IMR-90 (cell line): ENCODE results near the gene ITFG1. TPM values are rescaled to one million over a fixed set of nuclear protein-coding genes. Genes with fewer than 3 reads are reported as not detected.

Experiments used
- ATAC-seq: fragments of 200-7000 bp; cut with Tn5 transposase; 2 replicates; pipeline ENCODE4 v1.9.1; 2020; ENCODE audit warnings: low read depth, mild to moderate bottlenecking, moderate library complexity
- BruUV-seq: library from RNA; stranded (reverse); fragments of 400-500 nt; replicated peaks from 2 replicates; lab custom pipeline; 2021; lab: Mats Ljungman, UMichigan
- CTCF ChIA-PET: fragments of 300-600 bp; formaldehyde crosslinking; extraction: SDS; loops from one replicate; lab custom pipeline; 2021; ENCODE audit warnings: antibody characterized with exemption; lab: Yijun Ruan, JAX
- POLR2A ChIA-PET: fragments of 300-600 bp; sonication (Branson Sonifier 250); formaldehyde crosslinking; loops from one replicate; lab custom pipeline; 2022; ENCODE audit warnings: antibody characterized with exemption; ENCODE audit not compliant: unreplicated experiment; lab: Charles Lee
- DNase-seq: peaks from one replicate; pipeline ENCODE4 v3.0.0; 2013
- H2AFZ ChIP-seq: replicated peaks from 2 replicates; pipeline ENCODE3; 2013; ENCODE audit warnings: low read length, mild to moderate bottlenecking; ENCODE audit not compliant: poor library complexity
- H2AK5ac ChIP-seq: 2 replicates; pipeline ENCODE4 v1.6.1; 2013; ENCODE audit warnings: low read depth, low read length, inconsistent platforms
- H2AK9ac ChIP-seq: replicated peaks from 2 replicates; pipeline ENCODE3; 2013; ENCODE audit warnings: mild to moderate bottlenecking, low read depth, low read length, moderate library complexity; ENCODE audit not compliant: poor library complexity
- H2BK120ac ChIP-seq: 2 replicates; pipeline ENCODE4 v1.6.1; 2013; ENCODE audit warnings: low read depth, low read length, inconsistent platforms
- H2BK15ac ChIP-seq: 3 replicates; pipeline ENCODE4 v1.6.1; 2013; ENCODE audit warnings: low read depth, low read length, inconsistent platforms
- H2BK20ac ChIP-seq: 2 replicates; pipeline ENCODE4 v1.6.1; 2013; ENCODE audit warnings: low read depth, mild to moderate bottlenecking, inconsistent platforms, low read length, moderate library complexity
- H2BK5ac ChIP-seq: 2 replicates; pipeline ENCODE4 v1.6.1; 2013; ENCODE audit warnings: mild to moderate bottlenecking, low read depth, low read length, inconsistent platforms; ENCODE audit not compliant: poor library complexity, severe bottlenecking
- H3K14ac ChIP-seq: replicated peaks from 2 replicates; pipeline ENCODE4 v1.6.1; 2013; ENCODE audit warnings: low read depth, low read length, inconsistent platforms
- H3K18ac ChIP-seq: 2 replicates; pipeline ENCODE4 v1.6.1; 2013; ENCODE audit warnings: low read depth, low read length, control low read depth
- H3K23ac ChIP-seq: 2 replicates; pipeline ENCODE4 v1.6.1; 2013; ENCODE audit warnings: low read depth, low read length, inconsistent platforms
- H3K27ac ChIP-seq: 2 replicates; pipeline ENCODE4 v1.5.1; 2013; ENCODE audit warnings: mild to moderate bottlenecking, control low read depth, low read length; ENCODE audit not compliant: insufficient read depth
- H3K27me3 ChIP-seq: 2 replicates; pipeline ENCODE4 v1.6.1; 2013; ENCODE audit warnings: low read length; ENCODE audit not compliant: control insufficient read depth, insufficient read depth
- H3K36me3 ChIP-seq: 2 replicates; pipeline ENCODE4 v1.6.1; 2013; ENCODE audit warnings: low read length, mixed read lengths; ENCODE audit not compliant: control insufficient read depth, insufficient read depth
- H3K4ac ChIP-seq: 2 replicates; pipeline ENCODE4 v1.6.1; 2013; ENCODE audit warnings: low read depth, low read length, inconsistent platforms
- H3K4me1 ChIP-seq: 2 replicates; pipeline ENCODE4 v1.6.1; 2013; ENCODE audit warnings: low read length, mixed read lengths; ENCODE audit not compliant: control insufficient read depth, insufficient read depth
- H3K4me2 ChIP-seq: 2 replicates; pipeline ENCODE4 v1.6.1; 2013; ENCODE audit warnings: low read depth, mild to moderate bottlenecking, control low read depth, low read length, moderate library complexity
- H3K4me3 ChIP-seq: 2 replicates; pipeline ENCODE4 v1.5.1; 2013; ENCODE audit warnings: low read depth, mild to moderate bottlenecking, control low read depth, low read length, moderate library complexity; ENCODE audit not compliant: insufficient read depth
- H3K56ac ChIP-seq: 2 replicates; pipeline ENCODE4 v1.6.1; 2013; ENCODE audit warnings: low read length, inconsistent platforms; ENCODE audit not compliant: insufficient read depth; ENCODE audit errors: extremely low read depth
- H3K79me1 ChIP-seq, 2 experiments: 2 replicates each; pipeline ENCODE4 v1.6.1; 2013; ENCODE audit warnings: low read length in 2 of 2, inconsistent platforms in 1 of 2, low read depth in 1 of 2
- H3K9ac ChIP-seq: 2 replicates; pipeline ENCODE4 v1.6.1; 2013; ENCODE audit warnings: low read depth, low read length, control low read depth
- H3K9me1 ChIP-seq: 2 replicates; pipeline ENCODE4 v1.6.1; 2013; ENCODE audit warnings: low read length, inconsistent platforms; ENCODE audit not compliant: insufficient read depth
- H3K9me3 ChIP-seq: 2 replicates; pipeline ENCODE4 v1.6.1; 2013; ENCODE audit warnings: low read length; ENCODE audit not compliant: control insufficient read depth, insufficient read depth
- H4K20me1 ChIP-seq: 2 replicates; pipeline ENCODE4 v1.6.1; 2013; ENCODE audit warnings: low read length, inconsistent platforms; ENCODE audit not compliant: insufficient read depth
- H4K5ac ChIP-seq: 2 replicates; pipeline ENCODE4 v1.6.1; 2013; ENCODE audit warnings: mild to moderate bottlenecking, low read depth, low read length, control low read depth
- H4K8ac ChIP-seq, 2 experiments: 2 replicates each; pipeline ENCODE4 v1.6.1; 2013; ENCODE audit warnings: low read depth in 2 of 2, low read length in 2 of 2, control low read depth in 1 of 2, inconsistent platforms in 1 of 2
- H4K91ac ChIP-seq: 2 replicates; pipeline ENCODE4 v1.6.1; 2013; ENCODE audit warnings: low read depth, low read length, inconsistent platforms; ENCODE audit not compliant: insufficient read depth
- ELK1 ChIP-seq: fragments of 150-350 bp; IDR thresholded peaks from 2 replicates; pipeline ENCODE4 v1.6.1; 2016; ENCODE audit warnings: low read depth, mild to moderate bottlenecking, low read length, moderate library complexity, borderline replicate concordance
- MAZ ChIP-seq: IDR thresholded peaks from 2 replicates; pipeline ENCODE4 v1.6.1; 2012; ENCODE audit warnings: low read depth, mild to moderate bottlenecking, low read length, improper control_type of control experiment, moderate library complexity, borderline replicate concordance
- SMC3 ChIP-seq: fragments of 150-350 bp; IDR thresholded peaks from 2 replicates; pipeline ENCODE4 v1.6.1; 2016; ENCODE audit warnings: low read depth, mild to moderate bottlenecking, antibody characterized with exemption, low read length, moderate library complexity
- WGBS, 2 experiments: methylation state at CpG; one replicate each; pipeline versions ENCODE4 v1.1.5 to v1.1.7; 2013; ENCODE audit warnings: missing lambda C conversion rate in 2 of 2; ENCODE audit not compliant: insufficient read length in 1 of 2; ENCODE audit errors: extremely low coverage in 2 of 2; 5-methylcytosine and 5-hydroxymethylcytosine counted together
- dilution Hi-C: fragments of 300-500 bp; cut with HindIII; formaldehyde crosslinking; loops from one replicate; pipeline ENCODE4 v1.14.3; 2018; ENCODE audit warnings: low sequenced_read_pairs; ENCODE audit not compliant: unreplicated experiment
- in situ Hi-C: fragments of 300-500 bp; cut with MboI; formaldehyde crosslinking; loops from 3 replicates; pipeline ENCODE4 v1.14.3; 2019; ENCODE audit warnings: low sequenced_read_pairs, inconsistent platforms, mixed read lengths
- intact Hi-C: fragments of 100-400 bp; cut with micrococcal nuclease; formaldehyde crosslinking; loops from 2 replicates; pipeline ENCODE4 v1.10.0; 2022
- polyA plus RNA-seq, 3 experiments: library from polyadenylated mRNA; depleted of rRNA; stranded (reverse); fragments of >200 nt; gene quantifications; 2 replicates each; pipeline ENCODE4 v1.2.3, GENCODE V29; 2012; ENCODE audit warnings: low replicate concordance in 1 of 3
- total RNA-seq: library from RNA; depleted of rRNA; stranded (reverse); fragments of >200 nt; gene quantifications from 2 replicates; pipeline ENCODE4 v1.2.3, GENCODE V29; 2012

The ITFG1 gene
- total and polyA plus RNA-seq, 2 of the 4 experiments (the other 2 are of a cell fraction) = 54.3 to 60.4 TPM

- TF ChIP-seq ELK1 (no peak), MAZ (no peak), SMC3 (no peak)
- no peaks in the 10 kb centered on the region for H3K9me3 ChIP-seq
- no peak overlapping the region for H2AK9ac ChIP-seq
- H3K4ac ChIP-seq = no peak overlapping the region
- no peak overlapping the region for H3K4me2 ChIP-seq
- POLR2A ChIA-PET = no interaction called here
- 100% methylated on average over 1 of the region's 6 CpGs; no CpG with 5 or more reads in 1 of the 2 experiments for WGBS, 2 experiments
- no peak overlapping the region for H2BK15ac ChIP-seq
- H4K5ac ChIP-seq = no peak overlapping the region
- H2AFZ ChIP-seq = no peak overlapping the region
- no peaks in the 10 kb centered on the region for H3K27me3 ChIP-seq
- ATAC-seq (no peak), DNase-seq (no peak)
- no peak overlapping the region for H3K18ac ChIP-seq
- H3K36me3 ChIP-seq = no peaks in the 10 kb centered on the region
- no peaks in the 10 kb centered on the region for H3K79me1 ChIP-seq
- H3K56ac ChIP-seq = no peak overlapping the region; the same call in 1 of the 2 replicates
- no peak overlapping the region for H3K27ac ChIP-seq
- intact Hi-C loops (no loop called here), in situ Hi-C loops (no loop called here), dilution Hi-C loops (no loop called here)
- no peak overlapping the region for H2BK20ac ChIP-seq
- no peaks in the 10 kb centered on the region for H3K9me1 ChIP-seq
- H2BK120ac ChIP-seq = no peak overlapping the region
- no peaks in the 10 kb centered on the region; the same call in 1 of the 2 replicates for H3K4me1 ChIP-seq
- H3K9ac ChIP-seq = no peak overlapping the region
- no peak overlapping the region for H2AK5ac ChIP-seq
- no peak overlapping the region for H4K8ac ChIP-seq
- H3K4me3 ChIP-seq = no peak overlapping the region
- no peaks in the 10 kb centered on the region for H4K20me1 ChIP-seq
- H2BK5ac ChIP-seq = no peak overlapping the region
- H3K14ac ChIP-seq = no peak overlapping the region
- H3K23ac ChIP-seq = no peak overlapping the region
- BruUV-seq = no TSS peak
- CTCF ChIA-PET = no interaction called here
- no peak overlapping the region for H4K91ac ChIP-seq
These were observed 206.1 kb downstream of the ITFG1 start for GRCh38 chr16:47254756-47255155.
